ENCODE results near the gene FREM2.

The FREM2 gene

DNA sequence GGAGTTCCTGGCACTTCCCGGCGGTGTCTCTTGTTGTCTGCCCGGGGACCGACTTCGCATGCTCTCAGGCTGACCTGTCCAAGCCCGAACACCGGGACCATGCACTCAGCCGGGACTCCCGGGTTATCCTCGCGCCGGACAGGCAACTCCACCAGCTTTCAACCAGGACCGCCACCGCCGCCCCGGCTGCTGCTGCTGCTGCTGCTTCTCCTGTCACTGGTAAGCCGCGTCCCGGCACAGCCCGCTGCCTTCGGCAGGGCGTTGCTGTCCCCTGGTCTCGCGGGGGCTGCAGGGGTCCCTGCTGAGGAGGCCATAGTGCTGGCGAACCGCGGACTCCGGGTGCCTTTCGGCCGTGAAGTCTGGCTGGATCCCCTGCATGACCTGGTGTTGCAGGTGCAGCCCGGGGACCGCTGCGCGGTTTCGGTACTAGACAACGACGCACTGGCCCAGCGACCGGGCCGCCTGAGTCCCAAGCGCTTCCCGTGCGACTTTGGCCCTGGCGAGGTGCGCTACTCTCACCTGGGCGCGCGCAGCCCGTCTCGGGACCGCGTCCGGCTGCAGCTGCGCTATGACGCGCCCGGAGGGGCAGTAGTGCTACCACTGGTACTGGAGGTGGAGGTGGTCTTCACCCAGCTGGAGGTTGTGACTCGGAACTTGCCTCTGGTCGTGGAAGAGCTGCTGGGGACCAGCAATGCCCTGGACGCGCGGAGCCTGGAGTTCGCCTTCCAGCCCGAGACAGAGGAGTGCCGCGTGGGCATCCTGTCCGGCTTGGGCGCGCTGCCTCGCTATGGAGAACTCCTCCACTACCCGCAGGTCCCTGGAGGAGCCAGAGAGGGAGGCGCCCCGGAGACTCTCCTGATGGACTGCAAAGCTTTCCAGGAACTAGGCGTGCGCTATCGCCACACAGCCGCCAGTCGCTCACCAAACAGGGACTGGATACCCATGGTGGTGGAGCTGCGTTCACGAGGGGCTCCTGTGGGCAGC, 661 bp downstream of the FREM2 start:
- DNase-seq: no peak

DNA sequence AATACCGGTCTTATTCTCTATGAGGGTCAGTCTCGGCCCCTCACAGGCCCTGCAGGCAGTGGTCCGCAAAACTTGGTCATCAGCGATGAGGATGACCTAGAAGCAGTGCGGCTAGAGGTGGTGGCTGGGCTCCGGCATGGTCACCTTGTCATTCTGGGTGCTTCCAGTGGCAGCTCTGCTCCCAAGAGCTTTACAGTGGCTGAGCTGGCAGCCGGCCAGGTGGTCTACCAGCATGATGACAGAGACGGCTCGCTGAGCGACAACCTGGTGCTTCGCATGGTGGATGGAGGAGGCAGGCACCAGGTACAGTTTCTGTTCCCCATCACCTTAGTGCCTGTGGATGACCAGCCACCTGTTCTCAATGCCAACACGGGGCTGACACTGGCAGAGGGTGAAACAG, 1.8 kb downstream of the FREM2 start:
- no peak for DNase-seq

DNA sequence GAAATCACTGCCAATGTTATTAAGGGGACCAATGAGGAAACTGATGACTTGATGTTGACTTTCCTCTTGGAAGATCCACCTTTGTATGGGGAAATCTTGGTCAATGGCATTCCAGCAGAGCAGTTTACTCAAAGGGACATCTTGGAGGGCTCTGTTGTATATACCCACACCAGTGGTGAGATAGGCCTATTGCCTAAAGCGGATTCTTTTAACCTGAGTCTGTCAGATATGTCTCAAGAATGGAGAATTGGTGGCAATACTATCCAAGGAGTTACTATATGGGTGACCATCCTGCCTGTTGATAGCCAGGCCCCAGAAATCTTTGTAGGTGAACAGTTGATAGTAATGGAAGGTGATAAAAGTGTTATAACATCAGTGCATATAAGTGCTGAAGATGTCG, 3.4 kb downstream of the FREM2 start:
- no peak for DNase-seq

DNA sequence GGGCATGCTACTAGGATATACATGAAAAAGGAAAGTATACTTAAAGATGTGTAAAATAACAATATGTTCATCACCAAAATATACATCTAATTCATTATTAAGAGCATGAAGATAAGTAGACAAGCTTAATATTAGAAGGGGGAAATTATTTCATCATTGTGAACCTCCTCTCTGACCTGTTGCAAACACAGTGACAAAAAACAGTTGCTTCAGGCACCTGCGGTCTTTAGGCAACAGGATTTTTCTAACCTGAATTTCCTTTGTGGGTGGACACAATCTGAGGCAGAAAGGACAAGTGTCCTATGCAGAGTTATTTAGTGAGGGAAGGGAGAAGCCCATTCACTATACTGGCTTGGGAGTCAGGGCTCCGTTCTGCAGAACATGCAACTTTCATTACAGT, 6.3 kb downstream of the FREM2 start:
- DNase-seq: no peak

DNA sequence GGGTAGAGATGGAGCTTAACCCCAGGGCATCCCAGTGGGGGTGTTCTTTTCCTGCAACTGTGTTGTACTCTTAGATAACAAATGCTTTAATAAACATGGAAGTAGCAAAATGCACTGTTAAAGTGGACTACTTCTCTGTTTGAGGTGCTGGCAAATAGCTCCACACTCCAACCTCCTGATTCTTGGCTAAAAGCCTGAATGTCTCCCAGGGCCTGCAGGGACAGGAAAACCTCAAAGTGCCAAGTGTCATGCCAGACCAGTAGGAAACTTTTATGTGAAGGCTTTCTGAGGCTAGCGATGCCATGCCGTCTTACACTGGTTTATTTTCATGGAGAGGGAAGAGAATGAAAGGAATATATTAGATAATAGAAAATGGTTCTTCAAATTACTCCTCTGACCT, 6.8 kb downstream of the FREM2 start:
- DNase-seq: no peak

DNA sequence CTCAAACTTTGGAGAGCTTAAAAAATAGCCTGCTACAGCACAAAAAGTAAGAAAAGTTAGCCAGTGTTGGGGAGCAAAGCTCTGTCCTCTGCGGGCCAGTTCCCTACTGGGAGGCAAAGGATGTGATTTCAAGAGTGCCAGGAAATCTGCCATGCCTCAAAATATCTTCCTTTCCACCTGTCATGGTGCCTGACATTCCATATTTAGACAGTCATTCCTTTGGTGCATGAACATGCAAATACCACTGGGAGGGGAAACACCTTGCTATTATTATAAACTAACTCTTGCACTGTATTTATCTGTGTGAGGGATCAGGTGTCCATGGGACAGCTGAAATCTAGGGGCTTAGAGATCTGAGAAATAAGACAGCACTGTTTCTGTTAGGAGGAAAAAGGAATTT, 10.3 kb downstream of the FREM2 start:
- DNase-seq: no peak

DNA sequence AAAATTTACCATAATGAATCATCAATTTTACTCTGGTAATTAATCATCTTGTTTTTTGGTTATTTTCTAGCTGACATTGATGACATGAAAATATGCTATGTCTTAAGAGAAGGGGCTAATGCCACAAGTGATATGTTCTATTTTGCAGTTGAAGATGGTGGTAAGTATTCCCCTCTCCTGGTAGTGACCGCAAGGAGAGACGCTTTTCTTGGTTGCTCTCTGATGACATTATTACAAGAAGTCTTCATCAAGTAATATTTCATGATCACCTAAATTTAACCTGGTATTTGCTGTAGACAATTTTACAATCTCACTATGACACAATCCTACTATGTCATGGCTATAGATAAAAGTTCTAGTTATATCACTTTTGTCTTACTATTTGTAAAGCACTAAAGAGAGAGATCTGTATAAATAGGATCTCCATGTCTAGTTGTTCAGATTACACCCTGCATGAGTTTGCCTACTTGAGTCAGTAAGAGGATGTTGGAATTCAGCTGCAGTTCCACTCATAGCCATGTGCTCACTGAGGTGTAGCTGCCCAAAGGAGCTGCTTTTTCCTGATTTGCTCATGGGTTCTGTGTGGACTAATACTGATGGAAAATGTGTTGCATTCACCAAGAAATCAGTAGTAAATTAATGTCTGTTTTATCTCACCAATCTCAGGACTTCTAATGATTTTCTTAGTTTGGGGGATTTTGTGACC, 10.9 kb downstream of the FREM2 start:
- no peak for DNase-seq

DNA sequence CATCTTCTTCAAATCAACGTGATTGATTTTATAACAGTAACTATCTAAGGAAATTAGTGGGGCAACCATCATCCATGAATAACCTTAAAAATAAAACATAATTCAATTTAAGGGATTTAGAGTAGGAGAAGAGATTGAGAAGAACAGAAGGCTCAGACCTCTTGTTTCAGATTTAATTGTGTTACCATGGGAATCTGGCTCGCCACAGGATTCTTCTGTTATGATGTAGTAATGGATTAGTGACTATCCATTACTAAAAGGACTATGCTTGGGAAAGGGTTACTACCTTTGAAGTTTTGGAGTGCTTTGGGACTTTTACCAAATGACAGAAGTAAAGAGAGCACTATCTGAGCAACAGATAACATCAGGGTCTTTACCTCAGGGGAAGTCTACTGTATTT, 13.2 kb downstream of the FREM2 start:
- DNase-seq: no peak

DNA sequence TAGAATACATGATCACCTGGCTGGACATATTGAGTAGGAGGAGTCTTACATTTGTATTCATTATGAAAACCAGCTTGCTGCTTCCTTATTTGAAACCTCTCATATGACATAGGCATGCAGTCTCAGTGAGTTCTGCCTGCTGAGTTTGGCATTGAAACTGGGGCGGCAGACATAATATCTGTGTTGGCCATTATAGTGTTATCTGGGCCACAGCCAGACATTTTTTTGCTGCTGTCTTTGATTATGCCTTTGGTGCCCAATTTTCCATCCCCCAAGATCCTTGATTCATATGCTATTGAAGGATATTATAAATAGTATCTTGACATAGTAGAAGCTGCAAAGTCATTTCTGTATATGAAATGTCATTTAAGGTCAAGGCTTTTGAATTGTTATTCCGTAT, 15.8 kb downstream of the FREM2 start:
- DNase-seq: no peak

DNA sequence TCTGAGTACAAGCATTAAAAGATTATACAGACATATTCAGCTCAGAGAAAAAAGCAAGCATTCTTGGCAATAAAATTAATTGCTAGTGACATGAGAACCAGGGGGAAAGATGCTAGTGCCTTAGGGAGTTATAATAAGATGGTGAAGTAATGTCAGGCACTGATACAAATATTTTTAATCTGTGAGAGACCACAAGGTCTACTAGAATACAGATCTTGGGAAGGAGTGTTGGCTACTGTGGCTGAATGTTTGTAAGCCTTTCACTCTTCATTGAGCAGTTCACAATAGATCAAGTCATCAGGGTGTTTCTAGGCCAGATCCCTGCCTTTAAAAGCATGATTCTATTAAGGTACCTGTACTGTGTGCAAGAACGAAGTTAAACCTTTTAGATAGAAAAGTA, 16.4 kb downstream of the FREM2 start:
- DNase-seq: no peak

DNA sequence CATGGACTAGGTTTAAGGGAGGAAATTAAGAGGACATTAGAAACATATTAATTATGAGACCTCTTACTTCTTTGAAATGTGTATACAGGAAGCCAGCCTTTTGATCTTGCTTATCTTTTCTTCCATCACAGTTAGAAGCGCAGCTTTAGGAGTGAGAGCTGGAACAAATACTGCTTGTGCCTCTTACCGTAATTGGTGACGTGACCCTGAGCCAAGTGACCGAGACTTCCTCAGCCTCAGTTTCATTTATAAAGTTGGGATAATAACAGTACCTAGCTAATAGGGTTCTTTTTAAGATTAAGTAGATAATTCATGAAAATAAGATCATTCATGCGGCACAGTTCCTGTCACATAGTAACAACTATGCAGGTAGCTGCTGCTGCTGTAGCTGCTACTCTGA, 18.5 kb downstream of the FREM2 start:
- no peak for DNase-seq

DNA sequence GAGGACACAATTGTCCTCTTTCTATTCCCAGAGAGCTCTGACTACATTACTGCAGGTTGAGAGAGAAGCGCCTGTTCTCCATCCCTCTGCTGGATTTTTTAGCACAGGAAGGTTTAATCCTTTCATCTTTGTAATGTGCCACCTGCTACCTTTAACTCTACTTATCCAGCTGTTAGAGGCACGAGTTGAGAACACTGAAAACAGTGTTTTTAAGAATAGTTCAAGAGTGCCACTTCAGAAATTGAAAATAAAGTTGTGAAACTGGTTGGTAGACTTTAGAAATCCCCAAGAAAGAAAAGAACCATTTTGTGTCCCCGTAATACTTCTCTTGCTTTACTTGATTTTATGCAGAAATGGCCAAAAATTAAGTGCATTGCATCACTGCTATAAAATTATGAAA, 20.6 kb downstream of the FREM2 start:
- no peak for DNase-seq

DNA sequence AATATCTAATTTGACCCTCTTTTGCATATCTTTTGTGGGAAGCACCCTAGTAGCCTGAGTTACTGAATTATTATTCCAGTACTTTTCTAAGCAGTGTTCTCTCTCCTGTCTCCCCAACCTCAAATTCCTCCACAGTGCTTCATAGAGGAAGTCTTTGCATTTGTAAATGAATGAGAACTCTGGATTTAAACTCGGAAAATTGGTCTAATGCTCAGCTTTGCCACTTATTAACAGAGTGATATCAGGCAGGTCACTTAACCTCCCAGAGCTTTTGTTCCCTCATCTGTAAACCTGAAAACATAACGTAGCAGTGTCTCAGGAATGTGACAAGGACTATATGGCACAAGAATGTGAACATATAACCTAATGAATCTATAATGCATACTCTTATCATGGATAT, 26.2 kb downstream of the FREM2 start:
- no peak for DNase-seq

DNA sequence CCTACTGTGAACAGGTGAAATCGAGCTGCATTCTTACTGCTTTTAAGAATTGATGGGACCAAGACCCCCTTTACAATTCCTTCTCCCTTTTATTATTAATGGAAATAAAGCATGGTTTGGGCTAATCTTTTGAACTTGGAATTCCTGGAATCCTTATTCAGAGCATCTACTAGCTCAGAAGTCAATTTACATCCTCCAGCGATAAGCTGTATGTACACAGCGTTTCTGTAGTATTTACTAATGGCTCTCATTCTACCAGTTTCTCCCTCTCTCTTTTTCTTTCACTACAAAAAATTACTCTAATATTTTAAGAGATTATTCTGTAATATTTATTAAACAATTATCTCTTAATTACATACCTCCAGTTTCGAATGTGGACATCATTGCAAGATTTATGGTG, 31.5 kb downstream of the FREM2 start:
- DNase-seq: no peak

DNA sequence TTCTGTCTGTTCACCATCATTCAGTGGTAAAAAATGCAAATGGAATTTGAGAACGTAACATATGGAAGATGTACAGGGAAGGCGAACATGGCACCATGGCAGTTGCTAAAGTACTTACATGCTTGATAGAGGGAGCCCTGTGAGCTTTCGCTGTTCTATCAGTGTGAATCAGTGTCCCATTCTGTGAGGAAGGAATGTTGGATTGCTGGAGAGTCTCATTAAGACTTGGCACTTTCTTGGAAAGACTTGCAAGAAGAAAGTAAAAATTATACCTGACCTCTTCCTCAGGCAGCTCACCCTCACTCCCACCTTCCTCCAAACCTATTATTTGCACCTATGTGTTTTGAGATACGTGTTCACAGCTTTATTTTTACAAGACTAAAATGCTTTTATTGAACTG, 43.5 kb downstream of the FREM2 start:
- DNase-seq: no peak

DNA sequence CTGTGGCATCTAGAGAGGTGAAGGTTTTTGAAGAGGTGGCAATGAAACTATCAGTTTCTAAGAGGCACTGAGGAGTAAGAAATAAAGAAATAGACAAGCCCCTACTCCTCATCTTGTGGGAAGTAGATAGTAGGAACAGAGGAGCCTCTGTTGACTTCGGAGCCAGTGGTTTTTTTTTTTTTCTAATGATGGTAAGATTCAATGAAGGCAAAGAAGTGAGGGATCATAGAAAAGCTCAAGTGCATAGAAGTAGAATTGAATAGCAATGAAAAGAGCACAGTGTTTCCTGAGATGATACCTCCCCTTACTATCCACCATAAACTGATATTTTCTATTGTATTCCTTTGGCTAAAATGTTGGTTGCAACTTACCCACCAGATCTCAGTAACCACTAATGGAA, 46.3 kb downstream of the FREM2 start:
- DNase-seq: no peak

DNA sequence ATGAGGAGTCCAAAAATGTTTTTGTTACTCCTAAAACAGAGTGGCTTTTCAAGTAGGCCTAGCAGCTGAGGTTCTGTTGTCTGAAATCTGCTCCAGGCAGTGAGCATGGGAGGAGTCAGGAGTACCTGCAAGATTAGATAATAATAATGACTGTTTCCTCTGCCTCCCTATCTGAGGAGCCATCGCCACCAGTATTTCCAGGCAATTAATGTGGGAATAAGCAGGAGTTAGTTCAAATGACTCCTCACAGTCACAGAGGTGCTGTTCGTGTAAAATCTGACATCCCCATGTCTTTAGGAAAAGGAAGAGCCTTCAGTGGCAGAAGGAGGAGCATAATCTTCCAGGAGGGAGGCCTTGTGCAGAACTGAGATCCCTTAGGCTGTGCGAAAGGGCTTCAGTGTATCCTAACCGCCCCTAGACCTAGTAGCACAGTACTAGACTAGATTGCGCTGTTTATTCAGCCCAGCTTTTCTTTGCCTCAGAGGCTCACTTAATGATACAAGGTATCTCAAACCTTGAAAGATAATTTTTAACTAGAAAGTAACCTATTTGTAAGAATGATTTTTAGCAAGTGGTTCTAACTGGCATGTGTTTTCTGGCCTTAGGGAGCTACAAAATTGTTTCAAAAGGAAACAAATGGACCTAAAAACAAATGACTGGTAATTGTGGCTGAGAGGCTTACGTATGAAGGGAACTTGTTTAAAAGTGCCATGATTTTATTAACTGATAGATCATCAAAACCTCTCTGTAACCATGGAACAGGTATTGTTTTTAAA, 49.0 kb downstream of the FREM2 start:
- DNase-seq: no peak

DNA sequence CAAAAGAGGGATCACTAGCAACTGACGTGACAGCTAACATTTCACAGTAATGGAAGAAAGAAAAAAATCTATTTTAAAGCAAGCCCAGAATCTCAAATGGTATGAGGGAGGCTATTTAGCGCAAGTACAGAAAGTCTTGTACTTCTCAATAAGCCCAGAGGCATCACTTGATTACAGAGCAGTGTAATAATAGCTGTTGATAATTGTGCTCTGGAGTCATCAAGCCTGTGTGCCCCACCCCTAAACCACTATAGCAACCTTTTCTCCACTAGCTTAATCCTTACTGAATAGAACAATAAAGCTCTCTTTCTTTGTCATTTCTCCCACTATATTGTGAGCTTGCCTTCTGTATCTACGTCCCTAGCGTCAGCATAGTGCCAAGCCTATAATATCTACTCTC, 56.6 kb downstream of the FREM2 start:
- no peak for DNase-seq

DNA sequence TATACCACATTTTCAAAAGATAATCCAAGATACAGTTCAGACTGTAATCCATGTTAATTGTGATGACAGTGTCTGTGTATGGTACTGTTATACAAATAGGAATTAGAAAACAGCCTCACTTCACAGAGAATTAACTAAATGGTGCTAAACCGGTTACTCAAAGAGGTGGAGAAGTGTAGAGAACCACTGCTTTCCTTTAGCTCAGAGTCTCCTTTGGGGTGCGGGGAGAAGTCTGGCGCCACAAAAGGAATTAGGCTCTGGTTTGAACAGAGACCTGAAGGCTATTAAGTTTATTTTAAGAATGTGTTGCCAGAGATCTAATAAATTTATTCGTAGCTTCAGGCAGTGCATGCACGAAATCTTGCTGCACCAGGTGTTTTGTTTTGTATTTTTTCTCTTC, 65.8 kb downstream of the FREM2 start:
- no peak for DNase-seq

DNA sequence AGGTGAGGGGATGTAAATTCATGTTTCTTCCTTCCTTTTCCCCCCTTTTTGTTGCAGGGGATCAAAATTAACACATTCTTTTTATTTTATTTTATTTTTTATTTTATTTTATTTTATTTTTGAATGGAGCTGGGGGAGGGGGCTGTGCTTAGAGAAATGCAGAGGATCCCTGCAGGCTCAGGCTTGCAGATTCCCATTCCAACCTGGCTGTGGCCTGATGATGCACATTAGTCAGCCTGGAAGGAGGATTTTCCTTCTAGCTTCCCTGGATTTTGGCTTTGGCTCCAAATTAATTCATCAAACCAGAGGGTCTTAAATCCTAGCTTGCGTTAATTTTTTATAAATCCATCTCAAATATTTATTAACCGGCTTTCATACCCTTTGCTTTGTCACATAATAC, 67.0 kb downstream of the FREM2 start:
- DNase-seq: no peak

DNA sequence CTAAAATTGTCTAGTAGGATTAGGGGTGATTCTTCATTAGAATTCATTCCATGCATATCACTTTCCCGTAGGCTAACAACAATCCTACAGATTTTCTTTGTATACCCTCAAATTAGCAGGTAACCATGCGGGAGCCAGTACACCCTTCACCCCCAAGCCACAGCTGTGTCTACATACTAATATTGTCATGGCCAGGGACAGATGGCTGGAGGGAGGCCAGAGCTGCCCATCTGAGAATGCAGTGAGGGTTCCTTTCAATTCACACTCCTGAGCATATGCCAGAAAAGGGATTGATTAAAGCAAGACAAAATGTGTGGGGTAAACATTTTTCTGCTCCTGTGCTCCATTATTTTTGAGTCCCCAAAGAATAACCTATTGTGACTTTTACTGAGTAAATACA, 68.9 kb downstream of the FREM2 start:
- DNase-seq: no peak

DNA sequence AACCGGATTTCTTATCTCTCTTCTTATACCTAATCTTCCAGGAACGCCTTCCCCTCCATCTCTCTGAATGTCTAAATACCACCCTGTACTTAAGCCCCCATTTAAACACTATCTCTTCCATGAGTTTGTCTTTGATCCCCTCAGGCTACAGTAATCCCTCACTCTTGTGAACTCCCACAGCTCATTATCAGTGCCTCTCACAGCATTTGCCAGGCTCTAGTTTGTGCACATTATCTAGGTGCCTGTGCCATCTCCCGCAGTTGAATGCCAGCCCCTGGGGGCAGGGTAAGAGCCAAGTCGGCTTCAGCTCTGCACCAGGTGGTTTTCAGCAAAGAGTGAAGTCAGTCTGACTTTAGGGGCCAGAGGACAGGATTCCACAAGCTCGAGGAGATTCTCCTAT, 71.4 kb downstream of the FREM2 start:
- DNase-seq: no peak

DNA sequence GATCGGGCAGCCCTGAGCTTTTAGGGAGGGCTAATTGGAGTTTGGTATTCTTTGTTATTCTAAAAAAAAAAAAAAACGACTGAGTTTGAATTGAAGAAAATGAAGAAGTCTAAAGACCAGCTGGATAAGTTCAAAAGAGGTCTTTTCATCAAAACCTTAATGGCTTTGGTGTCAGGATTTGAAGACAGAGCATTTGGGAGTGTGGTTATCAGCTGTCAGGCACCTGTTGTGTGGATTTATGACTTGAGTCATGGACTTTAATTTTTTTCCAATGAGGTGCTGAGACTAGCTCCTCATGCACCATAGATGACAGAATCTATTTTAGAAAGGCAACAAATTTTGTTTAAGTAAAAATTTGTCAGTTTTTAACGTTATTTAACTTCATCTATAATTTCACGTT, 72.5 kb downstream of the FREM2 start:
- no peak for DNase-seq

Data from cortex of kidney (tissue), 1 donor.